Measurements from ENCODE around the gene KRT28.

DNA sequence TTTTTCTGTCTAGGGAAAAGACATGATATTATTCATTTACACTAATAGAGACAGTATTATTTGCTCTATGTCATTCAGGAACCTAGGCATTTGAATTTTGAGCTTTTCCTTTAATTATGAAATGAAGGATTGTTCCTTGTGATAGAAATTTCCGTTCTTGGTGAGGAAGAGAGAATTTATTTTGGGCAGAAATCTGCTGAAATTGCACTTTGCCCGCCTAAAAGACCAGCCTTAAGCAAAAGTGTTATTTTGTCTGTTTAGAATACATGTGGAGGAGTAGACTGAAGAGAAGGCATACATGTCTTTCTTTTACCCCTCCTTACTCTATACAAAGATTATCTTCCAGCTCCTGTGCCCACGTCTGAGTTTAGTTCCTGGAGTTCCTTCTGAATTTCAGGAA, 39.4 kb upstream of the KRT28 start:
- TF ChIP-seq POLR2AphosphoS5 (IDR thresholded peaks at IDR 0.05; ENCODE audit: borderline replicate concordance, low read depth, low read length) (no peak), EZH2 (IDR thresholded peaks at IDR 0.05) (no peak)

Data from SK-N-MC (cell line).